ENCODE measurements around the gene SLC4A2.
A peak's percentile ranks its signal among the peaks of the same experiment; 100 is the strongest.

SLC4A2 gene

DNA sequence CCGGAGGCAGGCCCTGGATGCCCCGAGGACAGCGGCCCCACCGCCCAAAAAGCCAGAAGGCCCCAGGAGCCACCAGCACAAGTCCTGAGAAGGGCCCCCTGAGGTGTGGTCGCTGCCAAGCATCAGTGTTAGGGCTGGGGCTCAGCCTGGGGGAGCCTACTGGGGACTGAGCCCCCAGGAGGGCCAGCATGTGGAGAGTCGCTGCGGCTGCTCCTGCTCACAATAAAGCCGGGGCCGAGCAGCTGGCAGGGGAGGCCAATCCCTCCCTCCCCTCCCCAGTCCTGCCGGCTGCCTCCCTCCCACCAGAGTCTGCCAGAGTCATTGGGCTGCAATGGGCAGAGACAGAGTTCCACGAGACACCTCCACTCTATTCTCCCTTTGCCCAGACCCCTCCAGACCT lies 14.1 kb upstream of the SLC4A2 start:
- H3K9me3 ChIP-seq (ENCODE audit: control insufficient read depth, insufficient read depth, low read length) = no peaks in the 10 kb centered on the region
- no peaks in the 10 kb centered on the region for H3K4me1 ChIP-seq (ENCODE audit: insufficient read depth, low read length)

DNA sequence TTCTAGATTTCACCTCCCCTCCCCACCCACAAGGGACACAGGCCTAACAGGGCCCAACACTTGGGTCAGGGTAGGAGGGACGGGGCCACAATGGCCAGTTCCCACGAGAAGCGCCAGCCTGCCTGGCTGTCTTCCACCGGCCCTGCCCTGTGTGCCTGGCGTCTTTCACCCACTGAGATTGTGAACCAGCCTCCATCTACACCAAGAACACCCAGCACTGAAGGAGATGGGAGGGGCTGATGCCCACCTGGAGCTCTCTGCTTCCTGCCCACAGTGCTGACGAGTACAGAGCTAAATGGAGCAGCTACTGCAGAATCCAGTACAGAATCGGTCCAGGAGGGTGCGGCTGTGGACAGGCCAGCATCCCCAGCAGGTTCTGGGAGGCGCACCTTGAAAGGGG lies 13.4 kb upstream of the SLC4A2 start:
- Histone ChIP-seq H3K36me3 (ENCODE audit: insufficient read depth, low read length) (no peaks in the 10 kb centered on the region; the same call in 1 of the 2 replicates), H3K9ac (ENCODE audit: low read depth, low read length) (no peak overlapping the region), H3K4me1 (ENCODE audit: insufficient read depth, low read length) (no peaks in the 10 kb centered on the region), H3K9me3 (ENCODE audit: control insufficient read depth, insufficient read depth, low read length) (no peaks in the 10 kb centered on the region)

More for the DNA sequence above, 14.1 kb upstream of the SLC4A2 start:
- Histone ChIP-seq H3K36me3 (ENCODE audit: insufficient read depth, low read length) (no peaks in the 10 kb centered on the region; the same call in 1 of the 2 replicates), H3K9ac (ENCODE audit: low read depth, low read length) (no peak overlapping the region)

DNA sequence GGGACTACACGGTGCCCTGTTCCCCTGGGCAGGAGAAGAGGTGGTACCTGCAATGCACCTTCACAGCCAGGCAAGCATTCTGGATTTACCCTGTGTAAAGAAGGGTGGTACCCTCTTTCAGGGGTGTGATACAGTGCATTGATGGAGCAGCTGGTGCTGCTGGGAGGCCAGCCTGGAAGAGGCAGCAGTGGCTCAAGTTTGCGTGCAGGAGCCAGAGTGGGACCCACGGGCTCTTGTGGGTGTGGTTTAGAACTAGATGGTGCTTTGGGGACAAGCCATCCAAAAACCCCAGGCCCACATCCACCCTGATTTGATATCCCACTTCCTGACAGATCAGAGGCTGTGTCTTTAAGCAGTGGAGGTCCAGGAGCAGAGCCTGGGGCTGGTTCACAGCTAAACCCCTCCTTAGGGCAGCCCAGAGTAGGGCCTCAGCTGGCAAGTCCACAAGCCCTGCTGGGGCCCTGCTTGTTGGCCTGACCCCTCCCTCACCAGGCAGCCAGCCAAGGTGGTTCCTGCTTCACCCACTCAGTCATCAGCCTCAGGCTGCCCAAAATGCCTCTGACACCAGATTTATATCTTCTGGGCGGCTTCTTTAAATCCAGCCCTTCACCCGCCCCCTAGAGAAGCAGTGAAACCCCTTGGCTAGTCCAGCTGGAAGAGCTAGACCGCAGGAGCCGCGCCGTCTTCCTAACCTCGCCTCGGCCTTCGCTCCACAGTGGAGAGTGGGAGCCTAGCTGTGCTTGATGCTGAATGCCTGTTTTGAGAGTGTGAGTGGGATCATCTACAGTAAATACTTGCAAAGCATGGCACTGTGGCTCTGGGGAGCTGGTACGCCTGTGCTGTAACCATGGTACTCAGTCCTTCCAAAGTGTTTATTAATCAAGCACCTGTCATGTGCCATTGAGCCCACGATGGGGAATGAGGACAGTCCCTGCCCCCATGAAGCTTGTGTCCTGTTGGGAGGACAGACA lies 12.5 kb upstream of the SLC4A2 start:
- no peaks in the 10 kb centered on the region; the same call in 1 of the 2 replicates for H3K36me3 ChIP-seq (ENCODE audit: insufficient read depth, low read length)
- H3K4me1 ChIP-seq (ENCODE audit: insufficient read depth, low read length) = no peaks in the 10 kb centered on the region
- H3K9me3 ChIP-seq (ENCODE audit: control insufficient read depth, insufficient read depth, low read length) = no peaks in the 10 kb centered on the region
- H3K9ac ChIP-seq (ENCODE audit: low read depth, low read length) = no peak overlapping the region

DNA sequence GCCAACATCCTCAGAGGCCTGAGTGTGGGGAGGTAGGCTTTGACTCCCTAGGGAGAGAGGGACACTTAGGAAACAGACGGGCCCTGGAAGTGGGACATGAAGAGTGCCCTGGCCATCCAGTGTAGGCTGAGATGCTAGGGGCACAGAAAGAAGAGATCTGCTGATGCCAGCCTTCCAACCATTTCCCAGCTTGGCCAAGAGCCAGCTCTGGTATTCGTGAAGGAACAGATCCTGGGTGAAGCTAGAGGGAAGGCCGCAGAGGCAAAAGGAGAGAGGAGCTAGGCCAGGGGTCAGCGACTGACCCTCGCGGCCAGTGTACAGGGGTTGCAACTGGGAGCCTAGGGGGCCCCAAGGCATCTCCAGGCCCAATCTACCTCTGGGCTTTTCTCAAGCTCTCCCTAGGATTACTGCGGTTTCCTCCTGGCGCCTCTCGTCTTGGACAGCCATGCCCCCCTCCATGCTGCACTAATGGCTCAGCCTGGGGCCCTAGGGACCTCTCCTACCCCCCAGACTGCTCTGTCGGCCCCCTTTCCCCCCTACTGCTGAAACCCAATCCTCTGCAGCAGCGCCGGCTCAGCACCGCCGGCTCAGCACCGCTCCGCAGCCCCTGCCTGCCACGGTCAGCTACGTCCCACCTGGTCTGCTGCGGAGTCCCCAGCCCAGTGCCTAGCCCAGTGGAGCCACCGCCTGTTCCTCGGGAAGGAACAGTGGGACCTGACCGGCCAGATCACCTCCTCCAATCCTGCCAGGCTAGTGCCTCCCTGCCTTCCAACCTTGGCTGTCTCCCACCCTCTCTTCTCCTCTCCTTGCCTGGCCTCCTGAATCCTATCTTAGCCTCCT lies 11.2 kb upstream of the SLC4A2 start, which contains the start of gene ASIC3:
Gene ASIC3, plus strand, starts transcription at position 556 of the 840 bp plus-strand sequence. CDS start 355 bp downstream, outside the sequence.
- no peaks in the 10 kb centered on the region for H3K9me3 ChIP-seq (ENCODE audit: control insufficient read depth, insufficient read depth, low read length)
- no peaks in the 10 kb centered on the region for H3K36me3 ChIP-seq (ENCODE audit: insufficient read depth, low read length)
- H3K9ac ChIP-seq (ENCODE audit: low read depth, low read length) = no peak within 1 kb of the TSS
- no peaks in the 10 kb centered on the region for H3K4me1 ChIP-seq (ENCODE audit: insufficient read depth, low read length)

- Histone ChIP-seq H3K4me1 (ENCODE audit: insufficient read depth, low read length) (no peaks in the 10 kb centered on the region), H3K9me3 (ENCODE audit: control insufficient read depth, insufficient read depth, low read length) (no peaks in the 10 kb centered on the region), H3K9ac (ENCODE audit: low read depth, low read length) (no peak overlapping the region), H3K36me3 (ENCODE audit: insufficient read depth, low read length) (no peaks in the 10 kb centered on the region)
Observed at GRCh38 chr7:151048911-151049463, 10.4 kb upstream of the SLC4A2 start.

GRCh38 chr7:151051108-151051507 lies 8.3 kb upstream of the SLC4A2 start:
- Histone ChIP-seq H3K9ac (ENCODE audit: low read depth, low read length) (peak overlapping the region; percentile 27; the same call in 1 of the 2 replicates), H3K9me3 (ENCODE audit: control insufficient read depth, insufficient read depth, low read length) (no peaks in the 10 kb centered on the region)

DNA sequence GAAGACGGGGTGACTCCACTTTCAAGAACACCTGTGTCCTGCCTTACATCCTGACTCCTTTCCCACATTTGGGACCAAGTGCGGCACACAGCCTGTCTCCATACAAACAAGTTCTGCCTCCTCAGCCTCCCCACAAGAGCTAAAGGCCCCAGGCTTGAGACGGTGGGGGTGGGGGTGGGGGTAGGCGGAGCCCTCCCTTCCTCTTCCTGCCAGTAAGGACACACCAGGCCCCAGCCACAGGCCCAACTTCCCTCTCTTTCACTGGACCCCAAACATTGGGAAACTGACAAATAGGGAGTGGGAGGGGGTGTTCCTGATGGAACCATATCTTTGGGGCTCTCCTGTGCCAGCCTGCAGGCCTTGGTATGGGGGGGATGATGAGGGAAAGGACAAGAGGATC lies 6.3 kb upstream of the SLC4A2 start:
- H3K4me1 ChIP-seq (ENCODE audit: insufficient read depth, low read length) = peaks cover 6% of the 10 kb centered on the region; the same call in 1 of the 2 replicates
- H3K9me3 ChIP-seq (ENCODE audit: control insufficient read depth, insufficient read depth, low read length) = no peaks in the 10 kb centered on the region
- H3K9ac ChIP-seq (ENCODE audit: low read depth, low read length) = no peak overlapping the region

More at GRCh38 chr7:151051108-151051507, 8.3 kb upstream of the SLC4A2 start:
- no peaks in the 10 kb centered on the region for H3K36me3 ChIP-seq (ENCODE audit: insufficient read depth, low read length)
- H3K4me1 ChIP-seq (ENCODE audit: insufficient read depth, low read length) = peaks cover under 1% of the 10 kb centered on the region; the same call in 1 of the 2 replicates

DNA sequence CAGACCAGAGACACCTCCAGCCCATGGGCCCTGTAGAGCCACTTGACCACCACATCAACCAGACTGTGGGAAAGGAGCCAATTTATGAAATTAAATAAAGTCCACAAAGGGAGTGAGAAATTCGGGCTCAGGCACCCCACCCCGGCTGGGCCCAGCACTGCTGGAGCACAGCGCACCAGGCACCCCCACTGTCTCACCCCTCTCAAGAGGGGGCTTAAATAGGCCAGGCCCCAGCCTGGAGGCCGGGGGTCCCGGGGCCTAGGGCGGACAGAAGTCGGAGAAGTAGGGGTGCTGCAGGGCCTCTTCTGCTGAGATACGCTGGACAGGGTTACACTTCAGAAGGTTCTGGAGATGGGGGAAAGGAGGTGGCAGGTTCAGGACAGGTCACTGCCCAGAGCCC lies 5.6 kb upstream of the SLC4A2 start:
- peaks cover 6% of the 10 kb centered on the region; the same call in 1 of the 2 replicates for H3K4me1 ChIP-seq (ENCODE audit: insufficient read depth, low read length)
- H3K9ac ChIP-seq (ENCODE audit: low read depth, low read length) = no peak overlapping the region
- H3K9me3 ChIP-seq (ENCODE audit: control insufficient read depth, insufficient read depth, low read length) = no peaks in the 10 kb centered on the region
- no peaks in the 10 kb centered on the region for H3K36me3 ChIP-seq (ENCODE audit: insufficient read depth, low read length)

More for the DNA sequence above, 6.3 kb upstream of the SLC4A2 start:
- H3K36me3 ChIP-seq (ENCODE audit: insufficient read depth, low read length) = no peaks in the 10 kb centered on the region

DNA sequence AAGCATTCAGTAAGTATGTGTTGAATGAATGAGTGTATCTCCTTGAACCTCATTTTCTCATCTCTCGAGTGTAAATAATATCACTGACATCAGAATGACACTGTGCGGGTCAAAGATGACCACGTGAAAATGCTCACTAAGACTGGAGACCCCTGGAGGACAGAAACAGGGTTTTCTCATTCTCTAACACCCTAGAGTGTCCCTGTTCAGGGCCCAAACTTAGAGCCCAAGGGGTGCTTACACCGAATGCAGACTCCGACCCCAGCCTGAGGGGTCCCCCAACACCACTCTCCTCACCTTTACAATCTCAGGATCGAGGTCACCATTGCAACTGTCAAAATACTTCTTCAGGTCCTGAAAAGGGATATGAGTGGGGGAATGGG lies 3.1 kb upstream of the SLC4A2 start:
- Histone ChIP-seq H3K9me3 (ENCODE audit: control insufficient read depth, insufficient read depth, low read length) (no peaks in the 10 kb centered on the region), H3K4me1 (ENCODE audit: insufficient read depth, low read length) (peaks cover 6% of the 10 kb centered on the region; the same call in 1 of the 2 replicates), H3K36me3 (ENCODE audit: insufficient read depth, low read length) (no peaks in the 10 kb centered on the region), H3K9ac (ENCODE audit: low read depth, low read length) (peak overlapping the region; percentile 74; the same call in 1 of the 2 replicates)

DNA sequence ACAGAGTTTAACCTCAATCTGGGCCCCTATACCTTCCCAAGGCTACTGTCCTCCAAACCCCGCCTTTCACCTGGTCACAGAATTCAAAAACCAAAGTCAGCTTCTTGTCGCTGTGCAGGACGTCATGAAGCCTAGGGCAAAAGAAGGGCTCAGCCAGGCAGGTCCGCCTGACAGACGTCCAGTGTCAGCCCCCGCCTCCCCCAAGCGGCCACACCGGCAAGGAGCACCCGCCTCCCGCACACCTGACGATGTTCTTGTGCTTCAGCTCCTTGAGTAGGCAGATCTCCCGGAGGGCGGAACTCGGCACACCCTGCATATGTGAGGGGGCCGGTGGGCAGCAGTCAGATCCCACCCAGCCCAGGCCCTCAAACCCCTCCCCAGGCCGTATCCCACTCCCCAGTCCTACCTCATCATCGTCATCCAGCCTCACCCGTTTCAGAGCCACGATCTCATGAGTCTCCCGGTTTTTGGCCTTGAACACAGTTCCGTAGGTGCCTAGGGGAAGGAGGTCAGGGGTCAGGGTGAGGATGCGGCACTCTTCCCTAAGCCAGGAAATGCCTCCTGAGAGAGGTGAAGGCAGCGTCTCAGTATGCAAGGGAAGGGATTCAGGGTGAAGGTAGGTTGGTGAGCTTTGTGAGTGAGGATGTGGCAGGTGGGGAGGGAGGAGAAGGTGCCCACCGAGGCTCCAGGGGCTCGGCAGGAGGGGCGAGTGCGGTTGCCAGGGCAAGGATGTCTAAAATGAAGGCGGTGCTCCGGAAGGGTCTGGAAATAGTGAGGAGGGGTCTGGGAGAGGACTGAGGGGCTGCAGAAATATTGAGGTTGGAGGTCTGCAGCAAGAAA lies 2.5 kb upstream of the SLC4A2 start:
- no peaks in the 10 kb centered on the region for H3K36me3 ChIP-seq (ENCODE audit: insufficient read depth, low read length)
- no peaks in the 10 kb centered on the region for H3K9me3 ChIP-seq (ENCODE audit: control insufficient read depth, insufficient read depth, low read length)
- peaks cover 6% of the 10 kb centered on the region; the same call in 1 of the 2 replicates for H3K4me1 ChIP-seq (ENCODE audit: insufficient read depth, low read length)
- peak overlapping the region; percentile 74; the same call in 1 of the 2 replicates for H3K9ac ChIP-seq (ENCODE audit: low read depth, low read length)

GRCh38 chr7:151057506-151057988 lies 1.8 kb upstream of the SLC4A2 start, which contains the start of gene CDK5:
TSS of gene CDK5 (minus strand) at chr7:151057897. CDS start at chr7:151057848, 49 bp downstream.
- no peaks in the 10 kb centered on the region for H3K36me3 ChIP-seq (ENCODE audit: insufficient read depth, low read length)
- H3K9ac ChIP-seq (ENCODE audit: low read depth, low read length) = peak within 1 kb of the TSS; percentile 74
- H3K9me3 ChIP-seq (ENCODE audit: control insufficient read depth, insufficient read depth, low read length) = no peaks in the 10 kb centered on the region
- H3K4me1 ChIP-seq (ENCODE audit: insufficient read depth, low read length) = peaks cover 6% of the 10 kb centered on the region; the same call in 1 of the 2 replicates

- no peaks in the 10 kb centered on the region for H3K36me3 ChIP-seq (ENCODE audit: insufficient read depth, low read length)
- no peaks in the 10 kb centered on the region for H3K9me3 ChIP-seq (ENCODE audit: control insufficient read depth, insufficient read depth, low read length)
- H3K9ac ChIP-seq (ENCODE audit: low read depth, low read length) = peak overlapping the region; percentile 74
- H3K4me1 ChIP-seq (ENCODE audit: insufficient read depth, low read length) = peaks cover 6% of the 10 kb centered on the region; the same call in 1 of the 2 replicates
Observed at GRCh38 chr7:151057989-151058780, 1.2 kb upstream of the SLC4A2 start.
